Measurements from ENCODE around the gene PIP5K1B. TPM values are rescaled to one million over a fixed set of nuclear protein-coding genes. Genes with fewer than 3 reads are reported as not detected.

PIP5K1B gene
- total RNA-seq, 1 experiment from 2014 or later = 0.20 TPM

GRCh38 chr9:68741234-68741633 is 36.2 kb downstream of the PIP5K1B start:
- intact Hi-C loops (cut with micrococcal nuclease) = no loop called here
- no TSS peak for BruUV-seq (replicated peaks)
- Histone ChIP-seq H3K27me3 (ENCODE audit: insufficient read depth, low read length) (peaks cover 34% of the 10 kb centered on the region), H3K4me3 (replicated peaks in 1 of 2; ENCODE audit: low read depth in 1 of 2, low read length in 2 of 2) (no peak overlapping the region), H3K4me1 (ENCODE audit: control insufficient read depth in 1 of 2, insufficient read depth in 2 of 2, low read length in 2 of 2) (no peaks in the 10 kb centered on the region), H3K79me2 (ENCODE audit: insufficient read depth, low read length) (no peaks in the 10 kb centered on the region), H4K20me1 (ENCODE audit: insufficient read depth) (no peaks in the 10 kb centered on the region), H3K9me2 (ENCODE audit: insufficient read depth) (no peaks in the 10 kb centered on the region), H3K9ac (ENCODE audit: low read length) (no peak overlapping the region), H3K27ac (ENCODE audit: low read depth, low read length) (no peak overlapping the region), H3K36me3 (ENCODE audit: control insufficient read depth in 1 of 2, insufficient read depth in 2 of 2, low read length in 2 of 2) (no peaks in the 10 kb centered on the region), H2AFZ (ENCODE audit: low read depth, low read length, poor library complexity, severe bottlenecking) (no peak overlapping the region), H3K4me2 (ENCODE audit: low read length) (no peak overlapping the region), H3K9me3 (ENCODE audit: control insufficient read depth in 1 of 2, insufficient read depth in 1 of 2, low read depth in 1 of 2, low read length in 2 of 2) (no peaks in the 10 kb centered on the region)
- no peak for TF ChIP-seq JUND (IDR thresholded peaks at IDR 0.05)
- no peak for TF ChIP-seq EGR1 (IDR thresholded peaks at IDR 0.05; ENCODE audit: low read depth)
- no peak for TF ChIP-seq CBX3 (IDR thresholded peaks at IDR 0.05; ENCODE audit: low read depth)
- TF ChIP-seq, protein P1, sequence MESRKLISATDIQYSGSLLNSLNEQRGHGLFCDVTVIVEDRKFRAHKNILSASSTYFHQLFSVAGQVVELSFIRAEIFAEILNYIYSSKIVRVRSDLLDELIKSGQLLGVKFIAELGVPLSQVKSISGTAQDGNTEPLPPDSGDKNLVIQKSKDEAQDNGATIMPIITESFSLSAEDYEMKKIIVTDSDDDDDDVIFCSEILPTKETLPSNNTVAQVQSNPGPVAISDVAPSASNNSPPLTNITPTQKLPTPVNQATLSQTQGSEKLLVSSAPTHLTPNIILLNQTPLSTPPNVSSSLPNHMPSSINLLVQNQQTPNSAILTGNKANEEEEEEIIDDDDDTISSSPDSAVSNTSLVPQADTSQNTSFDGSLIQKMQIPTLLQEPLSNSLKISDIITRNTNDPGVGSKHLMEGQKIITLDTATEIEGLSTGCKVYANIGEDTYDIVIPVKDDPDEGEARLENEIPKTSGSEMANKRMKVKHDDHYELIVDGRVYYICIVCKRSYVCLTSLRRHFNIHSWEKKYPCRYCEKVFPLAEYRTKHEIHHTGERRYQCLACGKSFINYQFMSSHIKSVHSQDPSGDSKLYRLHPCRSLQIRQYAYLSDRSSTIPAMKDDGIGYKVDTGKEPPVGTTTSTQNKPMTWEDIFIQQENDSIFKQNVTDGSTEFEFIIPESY (IDR thresholded peaks at IDR 0.05; ENCODE audit: extremely low read depth, insufficient replicate concordance, low read length) = no peak
- TF ChIP-seq YY1 (IDR thresholded peaks at IDR 0.05; ENCODE audit: extremely low read depth, insufficient replicate concordance, low read depth, low read length) = no peak
- no peak for TF ChIP-seq SIN3A (IDR thresholded peaks at IDR 0.05; ENCODE audit: low read depth)
- no peak for TF ChIP-seq FOSL1 (IDR thresholded peaks at IDR 0.05; ENCODE audit: low read depth)
- TF ChIP-seq EZH2 (IDR thresholded peaks at IDR 0.05) = no peak
- TF ChIP-seq CEBPB (IDR thresholded peaks at IDR 0.05; ENCODE audit: low read depth) = no peak
- TF ChIP-seq, protein P2, sequence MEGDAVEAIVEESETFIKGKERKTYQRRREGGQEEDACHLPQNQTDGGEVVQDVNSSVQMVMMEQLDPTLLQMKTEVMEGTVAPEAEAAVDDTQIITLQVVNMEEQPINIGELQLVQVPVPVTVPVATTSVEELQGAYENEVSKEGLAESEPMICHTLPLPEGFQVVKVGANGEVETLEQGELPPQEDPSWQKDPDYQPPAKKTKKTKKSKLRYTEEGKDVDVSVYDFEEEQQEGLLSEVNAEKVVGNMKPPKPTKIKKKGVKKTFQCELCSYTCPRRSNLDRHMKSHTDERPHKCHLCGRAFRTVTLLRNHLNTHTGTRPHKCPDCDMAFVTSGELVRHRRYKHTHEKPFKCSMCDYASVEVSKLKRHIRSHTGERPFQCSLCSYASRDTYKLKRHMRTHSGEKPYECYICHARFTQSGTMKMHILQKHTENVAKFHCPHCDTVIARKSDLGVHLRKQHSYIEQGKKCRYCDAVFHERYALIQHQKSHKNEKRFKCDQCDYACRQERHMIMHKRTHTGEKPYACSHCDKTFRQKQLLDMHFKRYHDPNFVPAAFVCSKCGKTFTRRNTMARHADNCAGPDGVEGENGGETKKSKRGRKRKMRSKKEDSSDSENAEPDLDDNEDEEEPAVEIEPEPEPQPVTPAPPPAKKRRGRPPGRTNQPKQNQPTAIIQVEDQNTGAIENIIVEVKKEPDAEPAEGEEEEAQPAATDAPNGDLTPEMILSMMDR (IDR thresholded peaks at IDR 0.05 in 2 of 3, conservative IDR thresholded peaks at IDR 0.05 in 1 of 3; ENCODE audit: borderline replicate concordance in 1 of 3, insufficient read depth in 1 of 3, low read depth in 2 of 3, low read length in 2 of 3) = no peak
- TF ChIP-seq MAX (IDR thresholded peaks at IDR 0.05) = no peak
- no peak for TF ChIP-seq ELF1 (IDR thresholded peaks at IDR 0.05; ENCODE audit: borderline replicate concordance, low read depth)
- DNase-seq (ENCODE audit: low read depth, low spot score) = no peak
- no peak for ATAC-seq
- ChIA-PET POLR2A (no interaction called here), RAD21 (ENCODE audit: low non-redundant PET in 1 of 2, low total read pairs in 2 of 2, uncharacterized antibody in 2 of 2, unreplicated experiment in 2 of 2) (no interaction called here), CTCF (no interaction called here)

Measured in HCT116 (cell line).